ENCODE data around the gene KIF5C.

GRCh38 chr2:148906124-148906523 lies 31.1 kb downstream of the KIF5C start:
- no peak for TF ChIP-seq CTCF (IDR thresholded peaks at IDR 0.05; ENCODE audit: insufficient read depth, low read depth, low read length)
- TF ChIP-seq EZH2 (IDR thresholded peaks at IDR 0.05; ENCODE audit: insufficient read depth, low read length) = no peak

Measured in astrocyte (in vitro differentiated cells and primary cell).